ENCODE data around the gene NCOR1. TPM values are rescaled to one million over a fixed set of nuclear protein-coding genes. Genes with fewer than 3 reads are reported as not detected.
"Not testable (repeated sequence)": the region's sequence is repeated elsewhere in the genome, so short reads cannot be mapped to it uniquely, and the experiment has no call there.

Gene NCOR1
- total and polyA plus RNA-seq, 10 of the 15 experiments (the other 5 are each of a cell fraction or from before 2014, with no cell fraction given): 34.5 to 135 (median 82.9) TPM

- DNase-seq (ENCODE audit: low read depth, low spot score) (no peak), ATAC-seq (no peak), FAIRE-seq (no peak)
- BruUV-seq (replicated peaks): no TSS peak
- TF ChIP-seq DPF2 (IDR thresholded peaks at IDR 0.05): no peak
- TF ChIP-seq ZZZ3 (IDR thresholded peaks at IDR 0.05; ENCODE audit: control insufficient read depth, insufficient read length, low read depth): no peak
- no peak for TF ChIP-seq SMAD5 (IDR thresholded peaks at IDR 0.05; ENCODE audit: low read depth)
- no peak for TF ChIP-seq HDAC2 (IDR thresholded peaks at IDR 0.05)
- TF ChIP-seq MEF2B (IDR thresholded peaks at IDR 0.05; ENCODE audit: partially characterized antibody, poor library complexity, severe bottlenecking): no peak
- no peak for TF ChIP-seq TCF12 (IDR thresholded peaks at IDR 0.05; ENCODE audit: low read depth, low read length)
- no peak for TF ChIP-seq RCOR1 (conservative IDR thresholded peaks at IDR 0.05; ENCODE audit: low read depth, low read length)
- TF ChIP-seq MYC (IDR thresholded peaks at IDR 0.05; ENCODE audit: insufficient read depth, insufficient read length, insufficient replicate concordance, low read length, severe bottlenecking): no peak
- TF ChIP-seq ELK1 (IDR thresholded peaks at IDR 0.05; ENCODE audit: low read depth, low read length): no peak
- TF ChIP-seq RAD21 (IDR thresholded peaks at IDR 0.05; ENCODE audit: insufficient read depth, low read depth, low read length): no peak
- no peak for TF ChIP-seq RBBP5 (conservative IDR thresholded peaks at IDR 0.05)
- Histone ChIP-seq H3K9me3 (replicated peaks; ENCODE audit: control insufficient read depth, insufficient read depth, low read length) (no peaks in the 10 kb centered on the region; the same call in 1 of the 3 replicates), H3K4me1 (ENCODE audit: control insufficient read depth, insufficient read depth, low read length) (no peaks in the 10 kb centered on the region), H3K36me3 (ENCODE audit: control insufficient read depth in 2 of 2, insufficient read depth in 2 of 2, low read length in 1 of 2) (peaks cover 1 to 17% of the 10 kb centered on the region in 2 experiments; a peak in 3 of 4 replicates), H3K9ac (ENCODE audit: control insufficient read depth, insufficient read depth, low read length) (no peak overlapping the region), H2AFZ (ENCODE audit: control insufficient read depth, low read depth, low read length) (no peak overlapping the region), H3K4me2 (ENCODE audit: control insufficient read depth, insufficient read depth) (no peak overlapping the region), H3K4me3 (no peak overlapping the region), H3K27me3 (replicated peaks in 1 of 2; ENCODE audit: control insufficient read depth in 2 of 2, insufficient read depth in 2 of 2, low read length in 1 of 2) (no peaks in the 10 kb centered on the region), H3K79me2 (ENCODE audit: control insufficient read depth, insufficient read depth, low read length) (no peaks in the 10 kb centered on the region), H3K27ac (ENCODE audit: control insufficient read depth, insufficient read depth) (no peak overlapping the region), H4K20me1 (ENCODE audit: control insufficient read depth, insufficient read depth) (no peaks in the 10 kb centered on the region)
- in situ Hi-C loops (cut with MboI) (no loop called here), intact Hi-C loops (cut with micrococcal nuclease; ENCODE audit: unreplicated experiment) (no loop called here)
- RAD21 ChIA-PET (ENCODE audit: unreplicated experiment): no interaction called here
- SMC1A ChIA-PET (ENCODE audit: uncharacterized antibody, unreplicated experiment): no interaction called here
- CTCF ChIA-PET: interaction anchor here (0.7 kb wide), 1 partner anchor 144 kb away, joined by 5 read pairs; no protein-coding TSS in a partner anchor
- WGBS (ENCODE audit: insufficient coverage, insufficient replicate concordance, low lambda C conversion rate, missing lambda C conversion rate): 97% methylated on average over 2 of the region's 2 CpGs
- POLR2A ChIA-PET: no interaction called here
Measured at GRCh38 chr17:16155536-16155935, 59.8 kb downstream of the NCOR1 start.

GRCh38 chr17:16152326-16152725 is 63.0 kb downstream of the NCOR1 start:
- H2AFZ ChIP-seq (ENCODE audit: control insufficient read depth, low read depth, low read length); H4K20me1 ChIP-seq (ENCODE audit: control insufficient read depth, insufficient read depth); H3K4me3 ChIP-seq; H3K9me3 ChIP-seq (replicated peaks; ENCODE audit: control insufficient read depth, insufficient read depth, low read length); intact Hi-C loops (cut with micrococcal nuclease; ENCODE audit: unreplicated experiment); H3K79me2 ChIP-seq (ENCODE audit: control insufficient read depth, insufficient read depth, low read length); ATAC-seq; H3K27ac ChIP-seq (ENCODE audit: control insufficient read depth, insufficient read depth); in situ Hi-C loops (cut with MboI); H3K9ac ChIP-seq (ENCODE audit: control insufficient read depth, insufficient read depth, low read length); SMC1A ChIA-PET (ENCODE audit: uncharacterized antibody, unreplicated experiment); POLR2A ChIA-PET; DNase-seq (ENCODE audit: low read depth, low spot score); FAIRE-seq; H3K4me1 ChIP-seq (ENCODE audit: control insufficient read depth, insufficient read depth, low read length); H3K27me3 ChIP-seq (replicated peaks in 1 of 2; ENCODE audit: control insufficient read depth in 2 of 2, insufficient read depth in 2 of 2, low read length in 1 of 2); RAD21 ChIA-PET (ENCODE audit: unreplicated experiment); CTCF ChIA-PET; BruUV-seq (replicated peaks); H3K4me2 ChIP-seq (ENCODE audit: control insufficient read depth, insufficient read depth): not testable (repeated sequence)
- H3K36me3 ChIP-seq (ENCODE audit: control insufficient read depth in 2 of 2, insufficient read depth in 2 of 2, low read length in 1 of 2): peaks cover 4 to 27% of the 10 kb centered on the region in 2 experiments
- 97% methylated on average over 5 of the region's 6 CpGs for WGBS (ENCODE audit: insufficient coverage, insufficient replicate concordance, low lambda C conversion rate, missing lambda C conversion rate)

Measured in GM12878 (cell line).